Islet of Langerhans (tissue), 1 donor: ENCODE data around the gene LIPC.

ENCODE experiments used
- FAIRE-seq: peaks from one replicate; lab custom pipeline; 2011; peaks lifted over from hg19 to GRCh38; lab: Jason Lieb, UNC

The LIPC gene

DNA sequence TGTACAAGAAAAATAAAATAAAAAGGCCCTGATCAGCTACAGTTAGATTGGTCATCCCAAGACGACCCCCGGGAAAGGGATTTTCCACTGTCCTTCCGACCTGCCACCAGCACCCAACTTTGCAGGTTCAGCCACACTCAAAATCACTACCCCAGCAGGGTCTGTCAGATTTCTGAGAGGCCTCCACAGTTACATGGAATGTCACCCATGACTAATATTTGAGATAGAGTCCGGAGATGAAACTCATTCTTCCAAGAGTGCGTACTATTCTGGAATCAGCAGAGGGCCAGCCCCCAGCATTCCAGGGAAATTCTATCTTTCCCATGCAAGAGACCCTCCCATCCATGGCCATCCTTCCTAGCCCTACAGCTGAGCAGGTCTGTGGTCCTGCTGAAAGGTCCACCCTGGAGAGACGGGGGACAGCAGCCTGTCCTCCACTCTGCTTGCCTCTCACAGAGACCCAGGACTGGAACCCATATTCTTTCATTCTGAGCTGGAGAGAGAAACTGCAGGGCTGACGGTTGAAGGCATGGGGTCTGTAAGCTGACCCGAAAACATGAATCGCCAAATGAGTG is 5.8 kb downstream of the LIPC start:
- FAIRE-seq, result no peak

DNA sequence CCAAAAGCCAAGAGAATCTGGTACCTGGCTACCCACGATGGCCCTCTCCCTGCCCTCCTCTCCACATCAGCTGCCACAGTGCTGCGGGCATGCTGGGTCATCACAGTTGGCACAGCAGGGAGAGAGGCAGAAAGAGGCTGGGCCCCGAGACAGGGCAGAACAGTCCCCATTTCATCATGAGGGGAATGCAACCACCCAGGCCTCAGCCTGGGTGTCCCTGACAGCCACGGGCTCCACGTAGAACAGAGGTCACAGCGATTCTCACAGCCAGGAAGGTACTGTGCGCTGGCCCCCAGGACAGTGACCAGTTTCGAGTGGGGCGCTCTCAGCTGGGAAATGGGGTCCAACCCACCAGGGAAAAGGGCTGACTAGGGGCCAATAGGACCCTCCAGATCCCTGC is 6.3 kb downstream of the LIPC start:
- no peak for FAIRE-seq

DNA sequence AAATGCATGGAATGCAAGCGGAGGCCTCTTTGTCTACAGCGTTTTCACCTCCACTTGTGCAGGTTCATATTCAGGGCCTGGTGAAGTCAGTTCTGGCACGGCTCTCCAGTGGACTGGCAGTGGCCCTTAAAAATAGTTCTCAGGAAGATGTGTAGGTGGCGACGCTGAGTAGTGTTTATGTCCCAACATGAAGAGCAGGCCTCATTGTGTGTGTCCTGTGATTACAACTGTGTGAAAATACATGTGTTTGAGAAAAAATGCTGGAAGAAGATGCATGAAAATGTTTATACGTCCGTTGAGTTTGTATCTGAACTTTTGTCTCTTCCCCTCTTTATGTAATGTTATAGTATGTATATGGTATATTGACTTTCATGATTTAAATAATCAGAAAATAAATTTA is 7.2 kb downstream of the LIPC start:
- FAIRE-seq, result no peak

DNA sequence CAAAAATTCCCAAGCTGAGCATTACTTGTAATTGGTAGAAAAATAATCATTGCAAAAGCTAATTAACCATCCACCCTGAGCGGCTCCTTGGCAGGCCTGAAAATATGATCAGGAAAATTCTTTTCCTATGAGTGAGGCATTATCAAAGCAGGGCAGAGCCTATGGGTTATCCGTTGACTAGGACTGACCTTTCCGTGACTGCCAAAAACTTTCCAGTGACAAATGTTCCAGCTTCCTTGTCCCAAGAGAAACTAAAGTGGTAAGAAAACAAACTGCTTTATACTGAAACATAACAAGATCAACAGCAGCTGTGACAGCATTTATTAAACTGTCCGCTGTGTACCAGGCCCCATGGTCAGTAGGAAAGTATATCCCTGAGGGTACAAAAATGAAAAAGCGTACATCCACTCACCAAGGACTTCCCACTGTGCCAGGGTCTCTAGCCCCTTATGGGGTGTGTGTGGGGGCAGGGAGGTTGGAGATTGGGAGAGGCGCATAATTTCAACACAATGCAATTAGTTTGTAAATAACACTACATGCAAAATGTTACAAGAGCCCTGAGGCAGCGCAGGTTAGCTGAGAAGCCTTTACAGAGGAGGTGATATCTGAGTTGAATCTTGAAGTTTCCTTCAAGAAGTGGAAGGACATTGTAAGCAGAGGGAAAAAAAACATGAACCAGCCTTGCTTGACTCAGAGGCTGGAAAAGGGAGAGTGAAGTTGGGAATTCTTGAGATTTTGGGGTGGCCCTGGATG is 8.5 kb downstream of the LIPC start:
- no peak for FAIRE-seq

DNA sequence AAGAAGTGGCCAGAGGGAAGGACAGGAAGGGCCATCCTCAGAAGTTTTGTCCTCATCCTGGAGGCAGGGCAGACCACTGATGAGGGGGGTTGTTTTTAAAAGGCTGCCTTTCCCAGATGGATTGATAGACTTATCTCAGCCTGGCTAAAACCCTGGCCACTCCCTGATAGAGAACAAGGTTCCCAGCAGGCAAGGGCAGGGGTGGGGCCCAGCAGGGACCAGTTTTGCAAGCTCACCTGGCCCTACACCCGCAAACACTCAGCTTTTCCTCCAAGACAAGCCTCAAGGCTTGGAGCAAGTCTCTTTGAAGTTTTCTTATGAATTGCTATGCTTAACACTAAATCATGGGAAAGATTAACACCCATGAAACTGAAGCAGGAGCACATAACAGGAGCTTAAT is 9.1 kb downstream of the LIPC start:
- FAIRE-seq, result no peak

DNA sequence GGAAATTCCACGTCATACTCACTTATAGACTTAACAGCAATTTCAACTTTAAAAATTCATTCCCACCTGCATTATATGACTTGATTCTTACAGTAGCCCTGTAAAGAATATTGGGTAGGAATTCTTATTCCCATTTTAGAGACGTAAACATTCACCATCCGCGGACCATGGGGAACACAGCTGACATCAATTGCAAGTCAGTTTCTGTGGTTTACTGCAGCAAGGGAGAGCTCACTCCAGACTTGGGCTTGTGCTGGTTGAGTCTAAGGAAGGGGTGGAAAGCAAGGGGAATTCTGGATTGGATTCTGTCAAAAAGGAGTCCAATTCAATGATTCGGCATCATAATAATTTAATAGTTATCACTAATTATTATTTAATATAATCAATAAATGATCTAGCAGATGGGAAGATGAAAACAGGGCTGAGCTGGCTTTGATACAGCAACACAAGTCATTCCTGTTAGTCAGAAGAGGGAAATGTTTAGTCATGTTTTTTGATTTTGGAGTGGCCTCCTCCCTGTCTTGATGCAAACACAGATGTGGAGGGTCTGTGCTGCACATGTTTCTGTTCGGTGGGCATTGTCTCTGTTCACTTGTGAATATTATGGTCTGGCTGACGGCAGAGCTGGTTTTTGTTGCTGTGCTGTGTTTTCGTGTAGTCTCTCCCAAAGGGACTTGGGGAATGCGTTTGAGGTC is 9.7 kb downstream of the LIPC start:
- FAIRE-seq, result no peak

DNA sequence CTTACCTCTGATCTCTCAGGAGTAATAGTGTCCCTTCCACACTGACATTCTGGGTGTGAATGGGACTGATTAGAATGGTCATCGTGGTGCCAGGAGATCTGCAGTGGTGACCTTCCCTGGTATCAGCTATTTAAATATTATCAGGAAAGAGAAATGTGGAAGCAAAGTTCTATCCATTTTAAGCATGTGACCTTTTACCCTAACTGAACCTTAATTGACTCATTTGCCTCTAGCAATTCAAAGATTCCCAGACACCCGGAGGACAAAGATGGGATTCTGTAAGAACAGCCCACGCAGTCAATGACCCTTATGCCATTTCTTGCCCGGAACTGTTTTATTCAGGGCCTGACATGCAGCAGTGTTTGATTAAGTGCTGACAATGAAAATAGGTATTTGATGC is 10.3 kb downstream of the LIPC start:
- FAIRE-seq, result no peak

DNA sequence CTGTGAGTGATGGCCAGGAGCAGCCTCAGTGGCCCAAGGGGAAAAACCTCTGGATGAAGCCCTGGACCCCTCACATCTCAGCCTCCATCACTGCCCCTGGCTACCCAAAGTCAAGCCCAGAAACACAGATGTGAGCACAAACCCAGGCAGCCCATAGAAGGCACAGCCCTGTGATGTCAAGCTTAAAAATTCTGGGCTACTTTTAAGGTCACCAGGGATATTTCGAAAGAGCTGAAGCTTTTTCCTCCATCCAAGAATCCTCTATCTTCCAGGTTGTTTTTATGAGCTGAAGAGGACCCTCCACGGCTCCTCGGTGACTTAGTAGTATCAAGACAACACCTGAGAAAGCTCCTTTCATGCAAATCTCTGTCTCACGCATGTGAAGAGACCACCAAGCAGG is 11.5 kb downstream of the LIPC start:
- no peak for FAIRE-seq

DNA sequence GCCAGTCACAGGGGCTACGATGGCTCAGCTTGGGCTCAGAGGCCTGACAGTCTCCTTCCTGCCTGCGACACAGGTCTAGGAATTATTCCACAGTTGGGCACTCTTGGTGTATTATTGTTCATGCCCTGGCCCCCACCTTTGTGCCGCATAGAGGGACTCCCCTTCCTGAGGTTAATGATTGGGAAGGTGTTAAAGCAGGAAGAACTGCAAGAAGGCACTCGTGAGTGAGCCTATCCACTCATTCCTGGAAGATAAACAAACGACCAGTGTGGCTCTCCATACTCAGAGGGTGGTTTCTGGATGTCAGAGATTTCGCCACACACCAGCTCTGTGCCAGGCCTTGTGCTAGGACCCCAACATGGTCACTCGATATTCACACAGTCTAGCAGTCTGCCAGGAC is 12.3 kb downstream of the LIPC start:
- FAIRE-seq, result no peak

DNA sequence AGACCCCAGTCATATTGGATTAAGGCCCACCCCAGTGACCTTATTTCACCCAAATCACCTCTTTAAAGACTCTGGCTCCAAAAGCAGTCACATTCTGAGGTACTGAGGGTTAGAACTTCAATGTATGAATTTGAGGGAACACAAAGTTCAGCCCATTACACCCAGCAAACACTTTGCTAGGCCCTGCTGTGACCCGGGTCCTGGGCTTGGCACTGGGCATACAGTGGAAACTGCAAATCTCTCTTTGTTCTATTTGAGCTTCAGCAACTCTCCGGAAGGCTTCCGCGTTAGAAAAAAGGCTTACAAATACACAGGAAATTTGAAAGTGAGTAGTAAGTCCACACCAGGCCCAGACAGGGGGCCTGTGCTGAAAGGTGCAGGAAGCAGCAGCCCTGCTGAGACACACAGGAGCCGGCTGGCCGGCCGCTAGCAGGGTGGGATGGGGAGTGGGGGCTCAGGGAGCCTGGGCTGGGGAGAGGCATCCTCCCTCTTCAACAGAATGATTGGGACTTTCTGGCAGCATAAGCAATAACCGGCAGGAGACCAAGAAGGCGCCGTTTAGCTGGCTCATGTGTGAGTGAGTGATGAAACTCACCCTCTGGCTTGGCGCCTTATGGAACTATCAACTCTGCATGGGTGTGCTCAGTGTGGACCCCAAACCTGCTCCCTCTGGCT is 13.0 kb downstream of the LIPC start:
- FAIRE-seq, result no peak

DNA sequence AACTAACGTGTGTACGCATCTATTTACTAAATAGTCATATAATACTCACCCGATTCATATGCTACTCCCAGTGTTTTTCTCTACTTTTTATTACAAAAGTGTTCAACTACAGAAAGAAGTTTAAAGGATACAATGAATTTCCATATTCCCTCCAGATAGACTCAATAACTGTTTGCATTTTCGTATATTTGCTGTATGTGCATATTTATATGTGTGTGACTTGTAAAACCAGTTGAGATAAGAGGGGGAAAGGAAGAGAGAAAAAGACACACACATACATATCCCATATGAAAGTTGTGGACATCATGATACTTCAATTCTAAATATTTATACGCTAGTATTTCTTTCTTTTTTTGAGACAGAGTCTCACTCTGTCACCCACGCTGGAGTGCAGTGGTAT is 14.1 kb downstream of the LIPC start:
- no peak for FAIRE-seq

DNA sequence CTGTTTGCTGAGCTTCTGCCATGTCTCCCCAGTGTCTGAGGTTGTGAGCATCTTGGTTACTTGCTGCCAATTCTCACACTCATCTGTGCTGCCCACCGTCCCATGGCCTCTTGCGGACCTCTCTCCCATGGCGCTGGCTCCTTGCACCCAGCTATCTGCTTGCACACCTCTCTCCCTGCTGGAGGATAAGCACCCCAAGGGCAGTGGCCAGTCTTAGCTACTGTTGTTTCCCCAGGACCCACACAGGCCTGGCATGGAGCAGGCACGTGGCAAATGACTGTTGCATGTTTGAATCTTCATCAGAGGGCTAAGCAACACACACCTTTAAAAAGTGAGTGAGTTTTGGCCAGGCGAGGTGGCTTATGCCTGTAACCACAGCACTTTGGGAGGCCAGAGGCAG is 14.7 kb downstream of the LIPC start:
- no peak for FAIRE-seq

DNA sequence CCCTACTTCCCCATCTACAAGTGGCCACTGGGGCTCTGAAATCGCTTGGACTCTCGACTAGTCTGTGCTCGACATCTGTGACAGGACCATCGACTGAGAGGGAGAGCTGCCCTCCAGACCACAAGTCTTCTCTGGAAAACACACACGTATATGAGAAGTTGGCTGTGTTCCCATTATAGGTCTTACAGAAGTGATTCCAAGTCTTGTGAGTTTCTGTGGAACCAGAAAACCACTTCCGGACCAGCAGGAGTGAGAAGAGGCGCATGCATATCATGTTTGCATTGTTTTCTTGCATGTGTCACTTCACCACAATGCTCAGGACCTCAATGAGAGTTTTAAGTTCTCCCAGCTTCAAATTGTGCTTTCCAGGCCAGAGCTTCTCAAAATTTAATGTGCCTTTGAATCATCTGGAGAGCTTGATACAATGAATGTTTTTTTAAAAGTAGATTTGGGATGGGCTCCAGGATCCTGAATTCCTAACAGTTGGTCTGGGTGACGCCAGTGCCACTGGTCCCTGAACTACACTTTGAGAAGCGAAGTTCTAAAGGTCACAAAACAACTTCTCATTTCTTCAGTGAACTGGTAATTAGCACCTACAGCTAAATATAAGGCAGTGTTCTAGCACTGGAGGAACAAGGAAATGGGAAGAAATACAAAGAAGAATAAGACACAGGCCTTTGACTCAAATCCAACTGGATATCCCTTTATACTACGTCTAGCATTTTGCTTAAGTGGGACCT is 15.7 kb downstream of the LIPC start:
- no peak for FAIRE-seq

DNA sequence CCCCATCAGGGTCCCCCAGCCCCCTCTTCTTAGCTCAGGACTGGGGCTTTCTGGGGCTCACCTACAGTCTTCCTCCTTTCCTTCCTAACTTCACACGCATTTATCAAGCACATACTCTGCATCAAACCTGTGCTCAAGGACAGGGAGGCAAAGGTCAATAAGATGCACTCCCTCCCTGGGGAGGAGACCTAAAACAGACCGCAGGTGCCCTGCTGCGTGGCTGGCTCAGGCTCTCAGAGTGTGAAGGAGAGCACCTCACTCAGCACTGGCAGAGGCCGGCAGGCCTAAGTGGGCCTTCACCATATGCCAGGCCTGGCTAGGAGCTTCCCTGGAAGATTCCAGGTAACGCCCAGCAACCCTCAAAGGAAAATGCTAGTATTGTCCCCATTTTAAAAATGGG is 16.5 kb downstream of the LIPC start:
- FAIRE-seq, result no peak

DNA sequence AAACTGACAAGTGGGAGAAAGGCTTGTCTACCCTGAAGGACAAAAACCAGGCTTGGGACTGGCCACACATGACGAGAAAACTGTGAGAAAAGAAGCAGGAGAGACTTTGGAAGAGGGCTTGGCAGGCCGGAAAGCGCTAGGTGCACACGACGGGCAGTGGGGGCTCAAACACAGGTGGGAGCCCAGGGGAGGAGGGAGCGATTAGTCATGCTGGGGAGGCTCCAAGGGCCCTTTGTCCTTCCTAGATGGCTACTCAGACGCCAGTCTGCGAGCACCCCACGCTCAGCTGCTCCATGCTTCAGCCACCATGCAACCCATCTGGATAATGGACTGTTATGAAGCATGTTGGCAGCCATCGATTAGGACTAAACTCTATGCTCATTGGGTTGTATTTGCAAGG is 17.1 kb downstream of the LIPC start:
- FAIRE-seq, result no peak

DNA sequence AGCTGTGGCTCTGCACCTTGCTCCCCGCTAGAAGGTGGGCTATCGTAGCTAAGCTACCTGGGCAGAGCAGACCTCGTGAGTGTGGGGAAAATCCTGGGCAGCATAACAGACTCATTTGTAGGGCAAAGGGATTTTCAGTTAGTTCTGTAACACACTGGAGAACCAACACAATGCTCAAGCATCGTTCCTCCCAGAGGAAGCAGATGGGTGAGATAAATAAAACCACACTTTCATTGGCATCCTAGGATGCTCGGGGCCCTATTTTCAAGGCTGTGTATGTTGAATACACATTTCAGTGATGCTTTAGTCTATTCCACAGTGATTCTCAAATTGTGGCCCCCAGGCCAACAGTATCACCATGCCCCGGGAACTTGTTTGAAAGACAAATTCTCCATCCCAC is 20.0 kb downstream of the LIPC start:
- no peak for FAIRE-seq

DNA sequence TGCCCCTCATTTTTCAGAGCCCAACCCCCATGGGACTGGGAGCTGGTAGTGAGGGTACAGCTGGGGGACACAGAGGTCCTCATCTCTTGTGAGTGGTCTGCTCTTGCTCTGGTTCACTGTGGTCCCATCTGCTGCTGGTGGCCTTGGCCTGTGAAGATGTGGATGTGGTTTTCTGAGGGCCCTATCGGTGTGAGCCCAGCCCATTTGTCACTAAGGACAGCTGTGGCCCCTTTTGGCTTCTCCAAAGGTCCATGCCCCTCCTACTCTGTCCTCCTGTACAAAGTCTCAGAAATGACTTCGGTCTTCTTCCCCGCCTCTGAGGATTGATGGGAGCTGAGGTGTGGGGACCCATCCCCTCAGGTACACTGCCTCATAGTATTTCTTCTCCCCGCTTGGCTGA is 21.0 kb downstream of the LIPC start:
- no peak for FAIRE-seq

DNA sequence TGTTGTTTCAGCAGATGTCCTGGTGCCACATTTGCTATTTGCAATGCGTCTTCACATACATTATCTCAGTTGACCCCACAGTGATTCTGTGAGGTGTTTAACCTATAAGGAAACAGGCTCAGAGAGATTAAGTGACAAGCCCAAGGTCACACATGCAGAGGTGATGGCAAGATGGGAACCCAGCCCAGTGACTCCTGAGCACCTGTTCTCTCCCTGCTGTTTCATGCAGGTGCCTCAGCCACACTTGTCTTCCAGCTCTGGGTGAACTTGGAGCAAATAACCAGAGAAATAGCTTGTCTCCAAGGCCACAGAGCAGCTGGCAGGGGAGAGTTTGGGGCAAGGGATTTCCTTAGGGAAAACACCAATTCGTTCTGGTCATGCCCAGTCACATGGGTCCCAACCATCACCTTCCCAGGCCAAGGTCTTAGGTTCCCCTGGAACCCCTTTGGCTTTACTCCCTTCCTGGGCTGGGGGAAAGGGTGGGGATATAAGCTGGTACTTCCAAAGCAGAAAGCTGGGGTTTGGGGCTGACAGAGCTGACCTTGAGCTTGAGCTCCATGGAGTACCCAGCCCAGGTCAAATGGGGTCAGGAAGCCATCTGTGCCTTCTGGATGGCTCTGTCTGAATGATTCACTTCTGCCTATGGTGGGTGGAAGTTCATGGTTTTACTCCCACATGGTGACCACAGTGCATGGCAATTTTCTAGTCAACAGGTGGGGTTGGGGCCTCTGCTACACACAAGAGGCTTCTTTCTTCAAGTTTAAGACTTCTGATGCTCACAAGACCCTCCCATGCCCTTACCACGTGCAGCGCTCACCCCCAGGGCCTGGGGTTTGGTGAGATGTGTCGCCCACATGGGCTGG is 22.4 kb downstream of the LIPC start:
- FAIRE-seq, result no peak

DNA sequence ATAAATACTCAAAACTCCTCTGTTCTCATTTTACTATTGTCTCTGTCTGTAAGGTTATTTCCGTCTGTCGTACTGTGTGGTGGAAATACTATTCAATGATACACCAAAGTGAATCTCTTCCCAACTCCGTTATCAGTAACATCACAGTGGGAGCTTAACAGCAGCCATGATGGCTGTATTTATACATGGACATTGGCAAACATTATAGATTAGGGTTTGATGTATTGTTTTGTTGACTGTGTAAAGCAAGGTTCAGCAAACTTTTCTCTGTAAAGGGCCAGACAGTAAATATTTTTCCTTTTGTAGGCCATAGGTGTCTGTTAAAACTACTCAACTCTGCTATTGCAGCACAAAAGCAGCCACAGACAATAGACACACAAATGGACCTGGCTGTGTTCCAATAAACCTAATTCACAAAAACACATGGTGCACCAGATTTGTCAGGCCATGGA is 23.2 kb downstream of the LIPC start:
- no peak for FAIRE-seq

DNA sequence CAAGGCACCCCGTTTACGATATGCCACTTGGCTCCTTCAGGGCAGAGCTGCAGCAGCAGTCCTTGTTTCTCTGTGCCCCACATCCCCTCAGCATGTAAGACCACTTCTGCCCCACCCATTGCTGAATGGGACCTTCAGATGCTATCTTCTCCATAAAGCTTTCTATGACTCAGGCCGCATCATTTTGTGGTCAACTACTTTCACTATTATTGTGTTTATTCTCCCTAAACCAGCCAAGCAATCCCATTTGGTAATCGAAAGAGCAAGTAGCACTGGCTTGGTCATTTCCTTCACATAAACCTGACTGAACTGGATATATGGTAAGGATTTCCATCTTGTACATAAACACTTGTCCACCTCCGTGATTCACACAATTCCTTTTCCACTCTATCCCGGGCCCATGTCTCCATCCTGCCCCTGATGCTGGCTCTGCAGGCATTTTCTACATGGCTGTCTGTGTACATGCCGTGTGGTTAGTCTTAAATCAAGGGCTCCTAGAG is 25.7 kb downstream of the LIPC start:
- no peak for FAIRE-seq

DNA sequence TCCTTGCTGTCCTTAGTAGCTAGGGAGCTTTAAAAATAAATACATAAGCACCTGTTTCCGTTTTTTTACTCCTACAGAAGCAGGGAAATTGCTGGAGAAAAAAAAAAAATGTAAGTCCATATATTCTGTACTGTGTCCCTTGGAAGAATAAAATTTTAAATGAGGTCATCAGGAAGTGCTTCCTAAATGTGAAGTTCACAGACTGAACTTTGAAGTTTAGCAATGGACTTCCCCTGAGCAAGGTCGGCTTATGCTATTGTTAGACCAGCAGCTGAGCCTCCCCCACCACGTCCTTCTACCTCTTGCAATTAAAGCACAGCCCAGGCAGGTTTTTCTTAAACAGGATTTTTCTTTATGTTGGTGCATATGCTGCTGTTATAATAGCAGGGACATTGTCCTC is 26.3 kb downstream of the LIPC start:
- FAIRE-seq, result no peak
